ENCODE data around the gene CDK5R2.

DNA sequence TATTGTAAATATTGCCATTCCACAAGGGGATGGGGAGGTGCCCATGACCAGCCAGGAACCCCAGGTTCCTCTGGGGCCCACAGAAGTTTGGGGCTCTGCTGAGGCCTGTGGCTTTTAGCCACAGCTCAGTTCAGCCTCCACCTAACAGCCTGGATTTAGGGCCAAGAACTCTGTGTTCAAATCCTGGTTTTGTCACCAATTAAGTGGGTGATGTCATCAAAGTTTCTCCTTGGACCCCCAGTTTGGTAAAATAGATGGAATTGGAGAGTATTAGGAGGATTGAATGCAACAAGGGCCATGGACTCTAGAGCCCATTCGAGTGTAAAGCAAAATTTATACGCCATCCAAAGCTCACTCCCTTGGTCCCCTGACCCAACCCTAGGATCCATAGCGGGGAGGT lies 28.7 kb downstream of the CDK5R2 start:
- TF ChIP-seq, protein P1, sequence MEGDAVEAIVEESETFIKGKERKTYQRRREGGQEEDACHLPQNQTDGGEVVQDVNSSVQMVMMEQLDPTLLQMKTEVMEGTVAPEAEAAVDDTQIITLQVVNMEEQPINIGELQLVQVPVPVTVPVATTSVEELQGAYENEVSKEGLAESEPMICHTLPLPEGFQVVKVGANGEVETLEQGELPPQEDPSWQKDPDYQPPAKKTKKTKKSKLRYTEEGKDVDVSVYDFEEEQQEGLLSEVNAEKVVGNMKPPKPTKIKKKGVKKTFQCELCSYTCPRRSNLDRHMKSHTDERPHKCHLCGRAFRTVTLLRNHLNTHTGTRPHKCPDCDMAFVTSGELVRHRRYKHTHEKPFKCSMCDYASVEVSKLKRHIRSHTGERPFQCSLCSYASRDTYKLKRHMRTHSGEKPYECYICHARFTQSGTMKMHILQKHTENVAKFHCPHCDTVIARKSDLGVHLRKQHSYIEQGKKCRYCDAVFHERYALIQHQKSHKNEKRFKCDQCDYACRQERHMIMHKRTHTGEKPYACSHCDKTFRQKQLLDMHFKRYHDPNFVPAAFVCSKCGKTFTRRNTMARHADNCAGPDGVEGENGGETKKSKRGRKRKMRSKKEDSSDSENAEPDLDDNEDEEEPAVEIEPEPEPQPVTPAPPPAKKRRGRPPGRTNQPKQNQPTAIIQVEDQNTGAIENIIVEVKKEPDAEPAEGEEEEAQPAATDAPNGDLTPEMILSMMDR (conservative IDR thresholded peaks at IDR 0.05): no peak
- TF ChIP-seq ZFX (IDR thresholded peaks at IDR 0.05): no peak

All from C4-2B (cell line).